ENCODE measurements around the gene PHF21A. TPM values are rescaled to one million over a fixed set of nuclear protein-coding genes. Genes with fewer than 3 reads are reported as not detected.

PHF21A gene
- total RNA-seq, 1 experiment from 2014 or later = 8.2 TPM

- H4K20me1 ChIP-seq (ENCODE audit: low read length) = no peaks in the 10 kb centered on the region
- POLR2A ChIA-PET (ENCODE audit: unreplicated experiment) = no interaction called here
Measured at GRCh38 chr11:46105134-46105628, 16.1 kb downstream of the PHF21A start.

GRCh38 chr11:46102843-46103242 lies 18.4 kb downstream of the PHF21A start:
- Histone ChIP-seq H3K79me2 (ENCODE audit: low read length) (no peaks in the 10 kb centered on the region), H3K9me2 (replicated peaks; ENCODE audit: low read length) (no peaks in the 10 kb centered on the region), H3K27ac (ENCODE audit: low read length) (no peak overlapping the region), H3K9me3 (ENCODE audit: low read length) (no peaks in the 10 kb centered on the region), H4K20me1 (ENCODE audit: low read length) (no peaks in the 10 kb centered on the region), H3K4me1 (ENCODE audit: insufficient read depth, low read length) (no peaks in the 10 kb centered on the region), H3F3A (ENCODE audit: low read length, unreplicated experiment) (no peaks in the 10 kb centered on the region), H3K27me3 (ENCODE audit: low read length) (no peaks in the 10 kb centered on the region), H3K4me2 (ENCODE audit: low read length) (no peak overlapping the region), H3K36me3 (ENCODE audit: low read depth, low read length) (no peaks in the 10 kb centered on the region), H3K4me3 (ENCODE audit: low read length) (no peak overlapping the region), H3K9ac (ENCODE audit: low read length) (no peak overlapping the region), H2AFZ (ENCODE audit: low read length) (no peak overlapping the region)
- intact Hi-C loops (cut with micrococcal nuclease) = no loop called here
- BruUV-seq (replicated peaks) = no TSS peak
- ATAC-seq (no peak), DNase-seq (no peak)
- TF ChIP-seq EZH2 (IDR thresholded peaks at IDR 0.05; ENCODE audit: low read length, unreplicated experiment) (no peak), CTCF (conservative IDR thresholded peaks at IDR 0.05; ENCODE audit: low read depth, low read length) (no peak), EZH2phosphoT487 (IDR thresholded peaks at IDR 0.05; ENCODE audit: borderline replicate concordance, low read length) (no peak)
- ChIA-PET POLR2A (ENCODE audit: unreplicated experiment) (no interaction called here), CTCF (no interaction called here)

More at GRCh38 chr11:46105134-46105628, 16.1 kb downstream of the PHF21A start:
- no peak overlapping the region for H3K4me3 ChIP-seq (ENCODE audit: low read length)
- ATAC-seq (no peak), DNase-seq (no peak)
- H2AFZ ChIP-seq (ENCODE audit: low read length) = no peak overlapping the region
- BruUV-seq (replicated peaks) = no TSS peak
- H3K79me2 ChIP-seq (ENCODE audit: low read length) = no peaks in the 10 kb centered on the region
- no peak overlapping the region for H3K4me2 ChIP-seq (ENCODE audit: low read length)
- H3K9ac ChIP-seq (ENCODE audit: low read length) = no peak overlapping the region
- no peaks in the 10 kb centered on the region for H3K4me1 ChIP-seq (ENCODE audit: insufficient read depth, low read length)
- no peak for TF ChIP-seq EZH2phosphoT487 (IDR thresholded peaks at IDR 0.05; ENCODE audit: borderline replicate concordance, low read length)
- TF ChIP-seq EZH2 (IDR thresholded peaks at IDR 0.05; ENCODE audit: low read length, unreplicated experiment) = no peak
- no peak for TF ChIP-seq CTCF (conservative IDR thresholded peaks at IDR 0.05; ENCODE audit: low read depth, low read length)
- no peaks in the 10 kb centered on the region for H3F3A ChIP-seq (ENCODE audit: low read length, unreplicated experiment)
- no peaks in the 10 kb centered on the region for H3K9me3 ChIP-seq (ENCODE audit: low read length)
- intact Hi-C loops (cut with micrococcal nuclease) = no loop called here
- CTCF ChIA-PET = no interaction called here
- no peaks in the 10 kb centered on the region for H3K9me2 ChIP-seq (replicated peaks; ENCODE audit: low read length)
- H3K27ac ChIP-seq (ENCODE audit: low read length) = no peak overlapping the region
- no peaks in the 10 kb centered on the region for H3K27me3 ChIP-seq (ENCODE audit: low read length)
- no peaks in the 10 kb centered on the region for H3K36me3 ChIP-seq (ENCODE audit: low read depth, low read length)

DNA sequence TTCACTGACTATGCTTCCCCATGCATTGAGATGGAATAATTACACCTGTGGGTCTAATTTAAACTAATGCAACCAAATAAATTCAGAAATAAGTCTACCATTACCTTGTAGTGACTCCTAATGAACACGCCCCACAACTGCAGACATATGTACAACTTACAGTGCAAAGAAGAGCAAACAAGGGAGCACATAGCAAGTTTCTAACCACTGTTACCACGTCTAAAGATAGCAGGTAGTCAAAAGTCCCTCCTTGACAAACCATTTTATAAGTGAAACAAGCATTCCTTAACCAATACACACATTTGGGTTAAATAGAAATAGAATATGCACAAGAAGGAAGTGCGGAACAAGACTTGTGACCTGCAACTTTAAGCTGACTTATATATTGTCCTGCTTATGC lies 20.6 kb downstream of the PHF21A start:
- Histone ChIP-seq H3F3A (ENCODE audit: low read length, unreplicated experiment) (no peaks in the 10 kb centered on the region), H3K4me3 (ENCODE audit: low read length) (no peak overlapping the region), H3K9ac (ENCODE audit: low read length) (no peak overlapping the region), H2AFZ (ENCODE audit: low read length) (no peak overlapping the region), H3K9me3 (ENCODE audit: low read length) (no peaks in the 10 kb centered on the region), H3K4me2 (ENCODE audit: low read length) (no peak overlapping the region), H3K4me1 (ENCODE audit: insufficient read depth, low read length) (no peaks in the 10 kb centered on the region), H3K27me3 (ENCODE audit: low read length) (no peaks in the 10 kb centered on the region), H3K9me2 (replicated peaks; ENCODE audit: low read length) (no peaks in the 10 kb centered on the region), H3K79me2 (ENCODE audit: low read length) (no peaks in the 10 kb centered on the region), H3K27ac (ENCODE audit: low read length) (no peak overlapping the region), H3K36me3 (ENCODE audit: low read depth, low read length) (no peaks in the 10 kb centered on the region), H4K20me1 (ENCODE audit: low read length) (no peaks in the 10 kb centered on the region)
- intact Hi-C loops (cut with micrococcal nuclease) = no loop called here
- ChIA-PET CTCF (no interaction called here), POLR2A (ENCODE audit: unreplicated experiment) (no interaction called here)
- no peak for TF ChIP-seq EZH2phosphoT487 (IDR thresholded peaks at IDR 0.05; ENCODE audit: borderline replicate concordance, low read length)
- ATAC-seq (no peak), DNase-seq (no peak)
- no TSS peak for BruUV-seq (replicated peaks)
